ENCODE results near the gene PARP6. TPM values are rescaled to one million over a fixed set of nuclear protein-coding genes. Genes with fewer than 3 reads are reported as not detected.
A peak's percentile ranks its signal among the peaks of the same experiment; 100 is the strongest.

Gene PARP6
- total RNA-seq, 6 donors from 2014 or later: 54.9 to 140 (median 71.4) TPM

GRCh38 chr15:72207558-72208085 is 64.7 kb downstream of the PARP6 start:
- no peak overlapping the region for H3K4me3 ChIP-seq
- DNase-seq (no peak), ATAC-seq (ENCODE audit: low FRiP score in 2 of 2) (no peak)
- H3K27ac ChIP-seq: no peak overlapping the region
- H3K27me3 ChIP-seq: no peaks in the 10 kb centered on the region
- no peaks in the 10 kb centered on the region for H3K9me3 ChIP-seq
- H3K4me1 ChIP-seq: peaks cover 0 to 10% (median 3%) of the 10 kb centered on the region in 4 donors
- peaks cover 57 to 100% (median 86%) of the 10 kb centered on the region in 4 donors for H3K36me3 ChIP-seq
- TF ChIP-seq POLR2AphosphoS5 (IDR thresholded peaks at IDR 0.05) (no peak), EP300 (IDR thresholded peaks at IDR 0.05) (no peak)

GRCh38 chr15:72206677-72207000 is 65.7 kb downstream of the PARP6 start:
- peaks cover 57 to 100% (median 93%) of the 10 kb centered on the region in 4 donors for H3K36me3 ChIP-seq
- DNase-seq (no peak), ATAC-seq (ENCODE audit: low FRiP score in 2 of 2) (no peak)
- no peaks in the 10 kb centered on the region for H3K9me3 ChIP-seq
- no peak overlapping the region for H3K4me3 ChIP-seq
- peaks cover 0 to 10% (median 3%) of the 10 kb centered on the region in 4 donors for H3K4me1 ChIP-seq
- no peaks in the 10 kb centered on the region for H3K27me3 ChIP-seq
- TF ChIP-seq EP300 (IDR thresholded peaks at IDR 0.05) (no peak), CTCF (IDR thresholded peaks at IDR 0.05) (no peak), POLR2AphosphoS5 (IDR thresholded peaks at IDR 0.05) (no peak), POLR2A (IDR thresholded peaks at IDR 0.05) (no peak)
- whole genome bisulfite sequencing, 2 donors: 94 to 98% methylated on average over 5 of the region's 5 CpGs
- no peak overlapping the region for H3K27ac ChIP-seq

DNA sequence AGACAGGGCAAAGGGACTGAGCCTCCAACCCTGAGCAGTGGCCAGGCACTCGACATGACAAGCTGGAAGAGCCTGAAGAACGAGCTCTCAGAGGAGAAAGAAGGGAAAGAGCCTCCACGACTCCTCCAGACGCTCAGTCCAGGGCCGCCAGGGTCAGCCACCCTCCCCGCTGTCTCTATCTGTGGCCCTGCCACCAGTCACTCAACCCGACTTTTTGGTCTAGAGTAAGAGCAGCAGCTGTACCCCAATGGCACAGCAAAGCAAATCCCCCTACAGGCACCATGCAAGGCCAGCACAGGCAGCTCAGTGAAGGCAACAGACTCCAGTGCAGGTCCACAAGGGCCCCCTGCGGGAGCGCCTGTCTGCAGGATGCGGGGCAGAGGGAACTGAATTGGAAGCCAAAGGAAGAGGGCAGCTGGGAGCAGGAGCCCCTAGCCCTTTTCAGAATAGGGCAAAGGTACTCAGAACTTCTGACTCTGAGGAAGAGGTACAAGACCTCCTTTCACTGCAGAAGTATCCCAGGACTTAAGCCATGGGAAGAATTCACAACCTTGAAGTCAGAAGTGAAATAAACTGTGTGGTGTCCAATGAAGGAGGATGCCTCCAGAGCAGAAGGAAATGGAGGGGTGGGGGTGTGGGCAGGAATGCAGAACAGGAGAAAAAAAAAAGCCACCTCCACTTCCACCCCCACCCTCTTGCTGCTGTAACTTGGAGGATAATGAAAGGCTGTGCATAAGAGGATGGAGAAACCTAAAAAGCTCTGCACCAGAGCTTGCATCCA is 66.3 kb downstream of the PARP6 start:
- Histone ChIP-seq H3K9me3 (no peaks in the 10 kb centered on the region), H3K27me3 (no peaks in the 10 kb centered on the region), H3K36me3 (peaks cover 59 to 100% (median 94%) of the 10 kb centered on the region in 4 donors), H3K4me3 (no peak overlapping the region), H3K27ac (no peak overlapping the region), H3K4me1 (peaks cover 0 to 10% (median 3%) of the 10 kb centered on the region in 4 donors)
- DNase-seq (no peak), ATAC-seq (ENCODE audit: low FRiP score in 2 of 2) (no peak)
- WGBS, 2 donors: 87 to 88% methylated on average over 10 of the region's 10 CpGs
- no peak for TF ChIP-seq CTCF (IDR thresholded peaks at IDR 0.05)
- TF ChIP-seq EP300 (IDR thresholded peaks at IDR 0.05): no peak
- TF ChIP-seq POLR2A (IDR thresholded peaks at IDR 0.05): no peak
- TF ChIP-seq POLR2AphosphoS5 (IDR thresholded peaks at IDR 0.05): no peak

GRCh38 chr15:72205273-72205672 is 67.1 kb downstream of the PARP6 start:
- H3K9me3 ChIP-seq: no peaks in the 10 kb centered on the region
- no peak for ATAC-seq (ENCODE audit: low FRiP score in 2 of 2)
- TF ChIP-seq EP300 (IDR thresholded peaks at IDR 0.05) (no peak), POLR2A (IDR thresholded peaks at IDR 0.05) (no peak), POLR2AphosphoS5 (IDR thresholded peaks at IDR 0.05) (no peak), CTCF (IDR thresholded peaks at IDR 0.05) (no peak)
- H3K4me1 ChIP-seq: peaks cover 0 to 10% (median 3%) of the 10 kb centered on the region in 4 donors
- no peaks in the 10 kb centered on the region for H3K27me3 ChIP-seq
- H3K27ac ChIP-seq: no peak overlapping the region
- DNase-seq: no peak
- 93 to 98% methylated on average over 2 of the region's 2 CpGs for WGBS, 2 donors
- no peak overlapping the region for H3K4me3 ChIP-seq
- H3K36me3 ChIP-seq: peaks cover 64 to 100% (median 97%) of the 10 kb centered on the region in 4 donors

DNA sequence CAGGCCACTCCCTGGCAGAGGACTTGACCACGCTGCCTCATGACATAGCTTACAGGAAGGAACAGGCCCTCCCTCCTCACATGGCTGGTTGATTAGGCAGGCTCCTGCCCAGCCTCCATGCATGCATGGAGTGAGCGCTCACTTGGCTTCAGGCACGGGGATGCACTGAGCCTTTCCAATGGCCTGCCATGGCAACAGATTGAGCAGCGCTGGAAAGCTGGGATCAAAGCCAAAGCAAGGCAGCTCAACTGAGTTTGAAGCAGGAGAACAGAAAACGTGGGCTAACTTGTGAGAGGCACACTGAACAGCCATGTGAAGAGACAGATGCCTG is 68.9 kb downstream of the PARP6 start:
- peak in 1 of 2 donors; percentile 7 for TF ChIP-seq POLR2AphosphoS5 (IDR thresholded peaks at IDR 0.05)
- no peak for TF ChIP-seq POLR2A (IDR thresholded peaks at IDR 0.05)
- TF ChIP-seq EP300 (IDR thresholded peaks at IDR 0.05): no peak
- Histone ChIP-seq H3K4me1 (peaks cover 8 to 26% (median 14%) of the 10 kb centered on the region in 4 donors), H3K27me3 (no peaks in the 10 kb centered on the region), H3K27ac (peak overlapping the region in 1 of 4 donors; percentile 26), H3K4me3 (no peak overlapping the region), H3K9me3 (no peaks in the 10 kb centered on the region), H3K36me3 (peaks cover 59 to 100% (median 96%) of the 10 kb centered on the region in 4 donors)
- DNase-seq (no peak), ATAC-seq (ENCODE audit: low FRiP score in 2 of 2) (no peak)
- WGBS, 2 donors: 32 to 44% methylated on average over 3 to 5 of the region's 5 CpGs

All from upper lobe of left lung (tissue), 6 donors.